ENCODE measurements around the gene AAMP.
"Not testable (repeated sequence)": the region's sequence is repeated elsewhere in the genome, so short reads cannot be mapped to it uniquely, and the experiment has no call there.

The AAMP gene

GRCh38 chr2:218273908-218274249 is 3.9 kb upstream of the AAMP start:
- DNase-seq = no peak

- DNase-seq = not testable (repeated sequence)
These were observed 3.4 kb upstream of the AAMP start for GRCh38 chr2:218273214-218273907.

GRCh38 chr2:218272531-218273212 is 2.7 kb upstream of the AAMP start:
- peak; percentile 76 for DNase-seq

GRCh38 chr2:218271865-218272530 is 2.1 kb upstream of the AAMP start:
- DNase-seq = no peak

DNA sequence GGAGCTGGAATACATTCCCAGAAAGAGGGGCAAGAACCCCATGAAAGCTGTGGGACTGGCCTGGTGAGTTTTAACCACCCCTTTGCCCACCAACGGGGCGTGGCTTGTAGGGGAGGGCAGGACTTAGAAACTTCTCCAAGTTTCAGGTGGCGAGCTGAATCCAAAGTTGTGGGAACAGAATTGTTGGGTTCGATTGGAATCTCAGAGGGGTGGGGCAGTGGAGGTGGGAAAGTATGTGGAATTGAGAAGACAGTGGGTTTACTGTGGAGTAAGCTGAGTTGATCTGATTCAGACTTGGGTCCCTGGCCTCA is 1.5 kb upstream of the AAMP start:
- no peak for DNase-seq

DNA sequence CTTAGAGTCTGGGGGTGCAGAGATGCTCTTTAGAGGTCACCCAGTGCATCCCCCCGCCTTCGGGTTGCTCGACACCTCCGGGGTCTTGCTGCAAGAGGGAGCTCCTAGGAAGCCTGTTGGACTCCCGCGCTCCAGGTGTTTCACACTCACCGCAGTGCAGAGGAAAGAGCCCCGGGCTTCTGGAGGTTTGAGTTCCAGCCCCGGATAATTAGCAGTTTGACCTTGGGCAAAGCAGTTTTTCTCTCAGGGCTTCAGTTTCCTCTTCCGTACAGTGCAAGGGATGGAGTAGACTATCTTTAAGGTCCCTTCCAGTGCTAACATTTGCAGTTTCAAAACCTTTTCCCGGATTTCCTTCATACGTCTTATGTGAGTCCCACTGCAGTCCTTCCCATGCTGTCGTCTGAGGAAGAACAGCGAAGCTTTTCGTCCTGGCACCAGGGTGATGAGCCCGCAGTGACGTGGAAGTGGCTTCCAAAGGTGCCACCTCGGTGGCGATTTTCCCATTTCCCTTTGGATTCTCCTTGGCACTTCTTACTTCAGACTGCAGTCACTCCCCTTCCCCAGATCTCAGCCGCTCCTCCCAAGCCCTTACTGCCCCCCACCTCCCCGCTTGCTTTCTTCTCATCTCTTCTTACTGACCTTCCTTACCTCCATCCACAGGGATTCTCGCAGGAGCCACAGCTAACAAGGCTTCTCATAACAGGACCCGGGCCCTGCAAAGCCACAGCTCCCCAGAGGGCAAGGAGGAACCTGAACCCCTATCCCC is 967 bp upstream of the AAMP start:
- DNase-seq = no peak

DNA sequence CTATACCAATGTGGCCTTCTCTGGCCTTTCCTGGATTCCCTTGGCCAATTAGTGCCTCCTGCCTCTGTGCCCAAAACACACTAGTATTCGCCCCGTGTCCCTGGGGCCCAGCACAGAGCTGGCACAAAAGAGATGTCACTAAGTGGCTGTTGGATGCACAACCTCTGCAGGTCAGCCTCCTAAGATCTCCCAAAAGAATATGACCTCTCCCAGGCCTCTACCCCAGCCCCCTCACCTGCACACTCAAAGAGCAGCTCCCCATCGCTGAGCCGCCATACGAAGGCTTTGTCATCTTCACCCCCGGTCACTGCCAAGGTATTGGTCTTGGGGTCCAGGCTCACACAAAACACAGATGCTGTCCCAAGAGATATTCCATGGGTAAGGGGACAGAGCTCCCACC is 2.7 kb downstream of the AAMP start:
- no peak for DNase-seq

GRCh38 chr2:218266316-218266979 is 3.5 kb downstream of the AAMP start:
- DNase-seq = no peak

DNA sequence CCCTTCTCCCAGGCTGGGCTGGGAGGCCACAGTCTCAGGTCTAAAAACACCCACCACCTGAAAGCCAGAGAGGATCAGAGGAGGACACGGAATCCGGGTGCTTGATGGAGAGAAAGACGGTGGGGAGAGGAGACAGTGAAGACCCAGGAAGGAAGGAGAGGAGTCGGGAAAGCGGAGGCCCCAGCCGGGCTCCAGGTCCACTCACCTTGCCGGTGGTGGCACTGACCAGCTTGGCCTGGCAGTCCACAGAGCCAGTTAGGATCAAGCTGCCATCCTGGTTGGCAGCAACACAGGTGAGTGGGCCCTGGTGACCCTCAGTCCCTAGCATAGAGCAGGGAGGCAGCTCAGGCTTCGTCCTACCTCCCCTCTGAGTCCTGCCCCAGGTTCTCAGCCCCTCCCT is 4.3 kb downstream of the AAMP start:
- DNase-seq = no peak

GRCh38 chr2:218264773-218265561 is 5.0 kb downstream of the AAMP start:
- no peak for DNase-seq

- no peak for DNase-seq
These were observed 5.9 kb downstream of the AAMP start for GRCh38 chr2:218263817-218264641.

DNA sequence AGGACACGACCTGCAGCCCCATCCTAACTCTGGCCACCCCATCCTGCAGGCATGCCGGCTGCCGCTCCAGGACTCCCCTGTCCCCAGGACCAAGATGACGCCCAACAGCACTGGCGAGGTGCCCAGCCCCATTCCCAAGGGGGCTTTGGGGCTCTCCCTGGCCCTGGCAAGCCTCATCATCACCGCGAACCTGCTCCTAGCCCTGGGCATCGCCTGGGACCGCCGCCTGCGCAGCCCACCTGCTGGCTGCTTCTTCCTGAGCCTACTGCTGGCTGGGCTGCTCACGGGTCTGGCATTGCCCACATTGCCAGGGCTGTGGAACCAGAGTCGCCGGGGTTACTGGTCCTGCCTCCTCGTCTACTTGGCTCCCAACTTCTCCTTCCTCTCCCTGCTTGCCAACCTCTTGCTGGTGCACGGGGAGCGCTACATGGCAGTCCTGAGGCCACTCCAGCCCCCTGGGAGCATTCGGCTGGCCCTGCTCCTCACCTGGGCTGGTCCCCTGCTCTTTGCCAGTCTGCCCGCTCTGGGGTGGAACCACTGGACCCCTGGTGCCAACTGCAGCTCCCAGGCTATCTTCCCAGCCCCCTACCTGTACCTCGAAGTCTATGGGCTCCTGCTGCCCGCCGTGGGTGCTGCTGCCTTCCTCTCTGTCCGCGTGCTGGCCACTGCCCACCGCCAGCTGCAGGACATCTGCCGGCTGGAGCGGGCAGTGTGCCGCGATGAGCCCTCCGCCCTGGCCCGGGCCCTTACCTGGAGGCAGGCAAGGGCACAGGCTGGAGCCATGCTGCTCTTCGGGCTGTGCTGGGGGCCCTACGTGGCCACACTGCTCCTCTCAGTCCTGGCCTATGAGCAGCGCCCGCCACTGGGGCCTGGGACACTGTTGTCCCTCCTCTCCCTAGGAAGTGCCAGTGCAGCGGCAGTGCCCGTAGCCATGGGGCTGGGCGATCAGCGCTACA is 7.0 kb downstream of the AAMP start:
- no peak for DNase-seq

- DNase-seq = no peak
These were observed 7.7 kb downstream of the AAMP start for GRCh38 chr2:218262237-218262600.

DNA sequence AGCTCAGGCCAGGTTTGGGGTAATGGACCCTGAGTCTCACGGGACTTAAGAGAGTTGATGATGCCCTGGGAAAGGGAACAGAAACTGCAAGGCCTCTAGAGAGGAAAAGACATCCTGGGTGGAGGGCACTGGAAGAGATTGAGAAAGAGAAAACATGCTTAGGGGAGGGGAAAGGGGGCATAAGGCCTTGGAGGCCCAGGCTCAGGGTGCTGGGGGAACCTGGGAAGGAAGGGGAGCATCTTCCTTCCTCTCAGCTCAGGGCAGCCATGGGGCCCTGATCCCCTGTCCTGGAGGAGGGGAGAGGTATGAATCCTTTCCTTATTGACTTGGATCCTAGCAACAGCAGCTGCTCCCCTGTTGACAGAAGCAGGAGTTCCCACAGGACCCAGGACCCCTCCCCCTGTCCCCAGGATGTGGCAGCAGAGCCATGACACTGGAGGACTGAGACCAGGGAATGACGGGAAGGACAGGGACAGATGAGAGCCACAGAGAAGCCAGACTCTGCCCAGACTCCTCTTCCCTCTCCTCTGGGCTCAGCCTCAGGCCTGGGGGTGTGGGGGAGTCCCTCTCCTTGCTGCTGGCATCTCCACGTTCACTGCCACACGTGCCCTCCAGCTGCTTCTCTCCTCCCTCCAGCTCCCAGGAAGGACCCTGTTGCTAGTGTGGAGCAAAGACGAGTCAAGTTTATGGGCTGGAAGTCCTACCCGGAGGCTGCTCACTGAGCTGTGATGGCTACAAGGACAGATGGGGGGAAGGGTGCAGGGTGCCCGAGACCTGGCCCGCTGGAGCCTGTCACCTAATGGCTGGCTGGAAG is 8.3 kb downstream of the AAMP start:
- no peak for DNase-seq

- no peak for DNase-seq
These were observed 9.1 kb downstream of the AAMP start, which contains the start of gene GPBAR1 for GRCh38 chr2:218260742-218261422. GPBAR1 (plus strand) TSS chr2:218261015; CDS start chr2:218262725, 1,710 bp downstream.

GRCh38 chr2:218260166-218260565 is 9.8 kb downstream of the AAMP start:
- DNase-seq = no peak

DNA sequence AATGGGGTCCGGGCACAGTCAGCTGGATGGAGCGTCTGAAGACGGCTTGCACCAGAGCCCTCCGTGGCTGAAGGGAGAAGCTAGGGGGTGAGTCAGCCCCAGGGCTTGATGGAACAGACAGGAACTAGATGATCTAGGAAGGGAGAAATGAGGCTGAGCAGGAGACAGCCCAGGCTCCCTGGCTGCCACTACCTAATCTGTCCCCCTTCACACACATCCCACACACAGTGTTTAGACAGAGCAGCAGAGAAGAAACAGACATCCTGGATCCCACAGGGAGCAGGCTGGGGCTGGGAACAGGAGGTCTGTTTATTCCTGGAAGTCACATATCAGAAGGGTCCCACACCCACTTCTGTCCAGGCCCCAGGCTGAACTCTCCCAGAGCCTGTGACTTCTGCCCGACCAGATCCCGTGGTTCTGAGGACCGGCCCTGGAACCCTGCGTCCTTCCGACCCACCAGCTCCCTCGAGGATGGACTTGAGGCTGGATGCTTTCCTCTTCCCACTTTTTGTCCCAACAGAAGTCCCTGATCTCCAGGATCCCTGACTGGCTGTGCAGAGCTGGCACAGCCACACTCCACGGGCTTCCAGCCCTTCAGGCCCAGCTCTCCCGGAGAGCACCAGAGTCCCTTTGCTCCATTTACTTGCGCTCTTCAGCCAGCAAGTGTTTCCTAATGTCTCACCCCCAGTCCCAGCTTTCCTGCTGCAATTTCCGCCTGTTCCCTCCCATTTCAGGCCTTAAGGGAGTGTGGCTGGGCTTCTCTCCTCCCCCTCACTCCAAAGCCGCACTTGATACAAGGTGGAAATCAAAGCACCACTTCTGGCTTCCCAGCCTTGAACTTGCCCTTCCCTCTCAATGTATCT is 10.6 kb downstream of the AAMP start:
- no peak for DNase-seq
